HepG2 (cell line): ENCODE data around the gene ZG16. TPM values are rescaled to one million over a fixed set of nuclear protein-coding genes. Genes with fewer than 3 reads are reported as not detected.

Experiments
- AHDC1 ChIP-seq: sonication (generic); formaldehyde crosslinking; IDR thresholded peaks from 2 replicates; pipeline ENCODE4 v1.5.1; 2020; ENCODE audit warnings: mild to moderate bottlenecking, missing genetic modification reagents, borderline replicate concordance
- CEBPB ChIP-seq: IDR thresholded peaks from 2 replicates; pipeline ENCODE4 v1.6.1; 2011; ENCODE audit warnings: low read depth, low read length, improper control_type of control experiment, borderline replicate concordance
- FIP1L1 ChIP-seq: fragments of 200-400 bp; formaldehyde crosslinking; IDR thresholded peaks from 2 replicates; pipeline ENCODE4 v1.6.1; 2018; ENCODE audit warnings: low read depth, mild to moderate bottlenecking, low read length, moderate library complexity, borderline replicate concordance; ENCODE audit not compliant: insufficient read depth
- HMGXB4 ChIP-seq, 2 experiments: sonication (generic) in 1 of 2; formaldehyde crosslinking in 1 of 2; IDR thresholded peaks; 2 replicates each; pipeline versions ENCODE4 v1.4.0 to v1.6.1; 2018 to 2020; ENCODE audit warnings: missing genetic modification reagents in 2 of 2, borderline replicate concordance in 1 of 2, low read depth in 1 of 2, mild to moderate bottlenecking in 1 of 2, missing biosample characterization in 1 of 2
- MXD1 ChIP-seq: sonication (generic); formaldehyde crosslinking; IDR thresholded peaks from 2 replicates; pipeline ENCODE4 v1.4.0; 2020; ENCODE audit warnings: mild to moderate bottlenecking, missing genetic modification reagents
- SP1 ChIP-seq, 2 experiments: fragments of 450-650 bp in 1 of 2; sonication (generic) in 1 of 2; formaldehyde crosslinking in 1 of 2; IDR thresholded peaks; 2 replicates each; pipeline versions ENCODE4 v1.4.0 to v1.6.1; 2016 to 2020; ENCODE audit warnings: missing genetic modification reagents in 1 of 2
- ZNF331 ChIP-seq: sonication (generic); formaldehyde crosslinking; IDR thresholded peaks from 2 replicates; pipeline ENCODE4 v1.4.0; 2020; ENCODE audit warnings: missing genetic modification reagents
- ZNF33A ChIP-seq: sonication (generic); formaldehyde crosslinking; IDR thresholded peaks from 2 replicates; pipeline ENCODE4 v1.5.1; 2020; ENCODE audit warnings: missing genetic modification reagents, mild to moderate bottlenecking, moderate library complexity, borderline replicate concordance
- ZNF354B ChIP-seq: sonication (generic); formaldehyde crosslinking; IDR thresholded peaks from 2 replicates; pipeline ENCODE4 v1.8.0; 2022; ENCODE audit warnings: mild to moderate bottlenecking, missing genetic modification reagents
- ZNF550 ChIP-seq: sonication (generic); formaldehyde crosslinking; IDR thresholded peaks from 2 replicates; pipeline ENCODE4 v1.4.0; 2020; ENCODE audit warnings: mild to moderate bottlenecking, missing genetic modification reagents, borderline replicate concordance
- ZNF788 ChIP-seq: sonication (generic); formaldehyde crosslinking; IDR thresholded peaks from 2 replicates; pipeline ENCODE4 v1.5.0; 2020; ENCODE audit warnings: mild to moderate bottlenecking, missing genetic modification reagents, borderline replicate concordance
- polyA plus RNA-seq, 8 experiments: library from polyadenylated mRNA; depleted of rRNA in 3 of 8; stranded (reverse) in 7 of 8; unstranded in 1 of 8; fragments of >200 nt; fragmentation: Illumina TruSeq in 4 of 8; extraction: Trizol in 4 of 8; gene quantifications; 2 replicates each; pipeline versions ENCODE4 v1.2.1 to v1.2.3, GENCODE V29; 2011 to 2016; ENCODE audit warnings: low read depth in 4 of 8, missing spikeins in 1 of 8, mixed read lengths in 1 of 8; ENCODE audit not compliant: insufficient read depth in 1 of 8
- total RNA-seq, 5 experiments: library from RNA; depleted of rRNA; stranded (reverse); fragments of >200 nt; fragmentation: Illumina TruSeq; extraction: Trizol; gene quantifications; 2 replicates each; pipeline ENCODE4 v1.2.3, GENCODE V29; 2016; ENCODE audit warnings: low read depth in 1 of 5
- TF ChIP-seq, protein P1 (sequence below): sonication (generic); formaldehyde crosslinking; IDR thresholded peaks from 2 replicates; pipeline ENCODE4 v1.4.0; 2020; ENCODE audit warnings: missing genetic modification reagents
- TF ChIP-seq, protein P2 (sequence below): IDR thresholded peaks from 2 replicates; pipeline ENCODE4 v1.6.1; 2016
- TF ChIP-seq, protein P3 (sequence below): IDR thresholded peaks from 2 replicates; pipeline ENCODE4 v1.6.1; 2016; ENCODE audit warnings: low read depth, control low read depth

Gene ZG16
- total and polyA plus RNA-seq, 2 of the 13 experiments (the other 11 are each of a cell fraction or from before 2014, with no cell fraction given), result 0.04 to 0.07 TPM

GRCh38 chr16:29736112-29736511, 41.9 kb upstream of the ZG16 start (continued):
- TF ChIP-seq, protein P1, sequence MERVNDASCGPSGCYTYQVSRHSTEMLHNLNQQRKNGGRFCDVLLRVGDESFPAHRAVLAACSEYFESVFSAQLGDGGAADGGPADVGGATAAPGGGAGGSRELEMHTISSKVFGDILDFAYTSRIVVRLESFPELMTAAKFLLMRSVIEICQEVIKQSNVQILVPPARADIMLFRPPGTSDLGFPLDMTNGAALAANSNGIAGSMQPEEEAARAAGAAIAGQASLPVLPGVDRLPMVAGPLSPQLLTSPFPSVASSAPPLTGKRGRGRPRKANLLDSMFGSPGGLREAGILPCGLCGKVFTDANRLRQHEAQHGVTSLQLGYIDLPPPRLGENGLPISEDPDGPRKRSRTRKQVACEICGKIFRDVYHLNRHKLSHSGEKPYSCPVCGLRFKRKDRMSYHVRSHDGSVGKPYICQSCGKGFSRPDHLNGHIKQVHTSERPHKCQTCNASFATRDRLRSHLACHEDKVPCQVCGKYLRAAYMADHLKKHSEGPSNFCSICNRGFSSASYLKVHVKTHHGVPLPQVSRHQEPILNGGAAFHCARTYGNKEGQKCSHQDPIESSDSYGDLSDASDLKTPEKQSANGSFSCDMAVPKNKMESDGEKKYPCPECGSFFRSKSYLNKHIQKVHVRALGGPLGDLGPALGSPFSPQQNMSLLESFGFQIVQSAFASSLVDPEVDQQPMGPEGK (CRISPR knock-in tag), result peak; percentile 29; the same call in 1 of the 2 replicates
- TF ChIP-seq, protein P2, sequence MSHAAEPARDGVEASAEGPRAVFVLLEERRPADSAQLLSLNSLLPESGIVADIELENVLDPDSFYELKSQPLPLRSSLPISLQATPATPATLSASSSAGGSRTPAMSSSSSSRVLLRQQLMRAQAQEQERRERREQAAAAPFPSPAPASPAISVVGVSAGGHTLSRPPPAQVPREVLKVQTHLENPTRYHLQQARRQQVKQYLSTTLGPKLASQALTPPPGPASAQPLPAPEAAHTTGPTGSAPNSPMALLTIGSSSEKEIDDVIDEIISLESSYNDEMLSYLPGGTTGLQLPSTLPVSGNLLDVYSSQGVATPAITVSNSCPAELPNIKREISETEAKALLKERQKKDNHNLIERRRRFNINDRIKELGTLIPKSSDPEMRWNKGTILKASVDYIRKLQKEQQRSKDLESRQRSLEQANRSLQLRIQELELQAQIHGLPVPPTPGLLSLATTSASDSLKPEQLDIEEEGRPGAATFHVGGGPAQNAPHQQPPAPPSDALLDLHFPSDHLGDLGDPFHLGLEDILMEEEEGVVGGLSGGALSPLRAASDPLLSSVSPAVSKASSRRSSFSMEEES (CRISPR knock-in tag), result no peak
- TF ChIP-seq ZNF354B (CRISPR knock-in tag) (no peak), ZNF550 (CRISPR knock-in tag) (no peak), ZNF33A (CRISPR knock-in tag) (no peak), AHDC1 (CRISPR knock-in tag) (no peak), SP1 (IDR thresholded peaks at IDR 0.05) (no peak), SP1 (CRISPR knock-in tag; IDR thresholded peaks at IDR 0.05) (no peak), ZNF331 (CRISPR knock-in tag) (no peak), CEBPB (no peak), HMGXB4 (CRISPR knock-in tag; IDR thresholded peaks at IDR 0.05; ENCODE audit: borderline replicate concordance in 1 of 2, low read depth in 1 of 2) (peak in 1 of 2 experiments; percentile 34; a peak in 1 of 4 replicates), FIP1L1 (no peak), ZNF788 (CRISPR knock-in tag) (0 out of 2 replicates have a peak, but pooled peaks have one; percentile 25), MXD1 (CRISPR knock-in tag) (no peak)
- TF ChIP-seq, protein P3, sequence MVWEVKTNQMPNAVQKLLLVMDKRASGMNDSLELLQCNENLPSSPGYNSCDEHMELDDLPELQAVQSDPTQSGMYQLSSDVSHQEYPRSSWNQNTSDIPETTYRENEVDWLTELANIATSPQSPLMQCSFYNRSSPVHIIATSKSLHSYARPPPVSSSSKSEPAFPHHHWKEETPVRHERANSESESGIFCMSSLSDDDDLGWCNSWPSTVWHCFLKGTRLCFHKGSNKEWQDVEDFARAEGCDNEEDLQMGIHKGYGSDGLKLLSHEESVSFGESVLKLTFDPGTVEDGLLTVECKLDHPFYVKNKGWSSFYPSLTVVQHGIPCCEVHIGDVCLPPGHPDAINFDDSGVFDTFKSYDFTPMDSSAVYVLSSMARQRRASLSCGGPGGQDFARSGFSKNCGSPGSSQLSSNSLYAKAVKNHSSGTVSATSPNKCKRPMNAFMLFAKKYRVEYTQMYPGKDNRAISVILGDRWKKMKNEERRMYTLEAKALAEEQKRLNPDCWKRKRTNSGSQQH (CRISPR knock-in tag), result no peak
